Measurements from ENCODE around the gene PYCR2.
"Not testable (repeated sequence)": the region's sequence is repeated elsewhere in the genome, so short reads cannot be mapped to it uniquely, and the experiment has no call there.

Gene PYCR2

DNA sequence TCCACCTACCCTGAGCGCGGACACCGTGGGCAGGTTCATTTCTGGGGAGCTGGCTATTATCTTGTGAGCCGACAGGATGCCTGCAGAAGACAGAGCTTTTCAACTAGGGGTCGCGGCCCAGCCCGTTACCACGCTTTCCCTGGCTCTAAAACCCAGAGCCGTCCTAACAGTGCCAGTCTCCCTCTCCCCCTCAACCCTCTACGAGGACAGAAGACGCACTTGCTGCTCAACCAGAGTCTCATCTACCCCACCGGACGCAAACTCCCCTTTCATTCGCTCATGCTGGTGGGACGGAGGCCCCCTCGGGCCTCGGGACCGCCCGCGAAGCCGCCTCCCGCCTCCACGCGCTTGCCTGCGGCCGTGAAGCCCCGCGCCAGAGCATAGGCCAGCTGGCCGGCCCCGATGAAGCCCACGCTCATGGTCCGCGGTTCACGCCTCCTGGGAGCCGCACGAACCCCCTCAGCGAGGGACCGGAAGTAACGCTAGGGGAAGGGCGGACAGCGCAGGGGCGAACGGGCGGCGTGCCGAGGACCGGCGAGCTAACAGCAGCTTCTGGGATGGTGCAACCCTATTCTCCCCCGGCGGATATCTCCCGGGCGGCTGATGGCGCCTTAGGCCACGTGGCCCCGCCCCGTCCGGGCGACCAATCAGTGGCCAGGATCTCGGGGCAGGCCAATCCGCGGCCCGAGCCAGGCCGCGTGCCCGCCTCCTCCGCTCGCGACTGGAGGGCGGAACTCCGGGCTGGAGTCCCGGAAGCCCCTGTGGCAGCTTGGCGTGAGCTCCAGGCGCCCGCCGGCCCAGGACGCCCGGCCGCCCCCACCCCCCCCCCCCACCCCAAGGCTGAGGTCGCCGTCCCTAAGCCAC, at the start of gene PYCR2:
Gene PYCR2 (minus strand): TSS at position 559 of the 864 bp plus-strand sequence. CDS start 140 bp downstream, at position 419.
- peak within 1 kb of the TSS; percentile 97 for H3K4me3 Mint-ChIP-seq
- ATAC-seq (ENCODE audit: low read depth) (peak; percentile 97), DNase-seq (ENCODE audit: low spot score in 2 of 2) (peak; percentile 88 to 94)
- H3K27ac Mint-ChIP-seq, result peak within 1 kb of the TSS; percentile 95
- H3K4me1 Mint-ChIP-seq, result peaks cover 5% of the 10 kb centered on the region
- H3K27me3 Mint-ChIP-seq, result no peaks in the 10 kb centered on the region
- no peaks in the 10 kb centered on the region for H3K9me3 Mint-ChIP-seq
- H3K36me3 Mint-ChIP-seq, result peaks cover 12% of the 10 kb centered on the region

- Mint-ChIP-seq H3K4me1 (peaks cover 15% of the 10 kb centered on the region), H3K4me3 (no peak overlapping the region), H3K27ac (no peak overlapping the region), H3K36me3 (no peaks in the 10 kb centered on the region), H3K27me3 (peaks cover 3% of the 10 kb centered on the region), H3K9me3 (no peaks in the 10 kb centered on the region)
- DNase-seq (ENCODE audit: low spot score in 2 of 2) (no peak), ATAC-seq (ENCODE audit: low read depth) (no peak)
Measured at GRCh38 chr1:225973158-225973557, 49.1 kb upstream of the PYCR2 start.

- Mint-ChIP-seq H3K4me3 (no peak overlapping the region), H3K4me1 (peaks cover 10% of the 10 kb centered on the region), H3K27me3 (peaks cover 3% of the 10 kb centered on the region), H3K27ac (no peak overlapping the region), H3K36me3 (no peaks in the 10 kb centered on the region), H3K9me3 (no peaks in the 10 kb centered on the region)
- ATAC-seq (ENCODE audit: low read depth) (no peak), DNase-seq (ENCODE audit: low spot score in 2 of 2) (no peak)
Measured at GRCh38 chr1:225972344-225973152, 48.5 kb upstream of the PYCR2 start.

DNA sequence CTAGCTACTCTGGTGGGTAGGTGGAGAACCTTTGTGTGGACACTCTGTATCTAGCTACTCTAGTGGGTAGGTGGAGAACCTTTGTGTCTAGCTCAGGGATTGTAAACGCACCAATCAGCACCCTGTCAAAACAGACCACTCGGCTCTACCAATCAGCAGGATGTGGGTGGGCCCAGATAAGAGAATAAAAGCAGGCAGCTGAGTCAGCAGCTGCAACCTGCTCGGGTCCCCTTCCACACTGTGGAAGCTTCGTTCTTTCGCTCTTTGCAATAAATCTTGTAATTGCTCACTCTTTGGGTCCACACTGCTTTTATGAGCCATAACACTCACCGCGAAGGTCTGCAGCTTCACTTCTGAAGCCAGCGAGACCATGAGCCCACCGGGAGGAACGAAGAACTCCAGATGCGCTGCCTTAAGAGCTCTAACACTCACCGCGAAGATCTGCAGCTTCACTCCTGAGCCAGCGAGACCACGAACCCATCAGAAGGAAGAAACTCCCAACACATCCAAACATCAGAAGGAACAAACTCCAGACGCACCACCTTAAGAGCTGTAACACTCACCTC, 46.6 kb upstream of the PYCR2 start:
- H3K4me1 Mint-ChIP-seq; H3K9me3 Mint-ChIP-seq; ATAC-seq (ENCODE audit: low read depth); H3K4me3 Mint-ChIP-seq; H3K27ac Mint-ChIP-seq; DNase-seq (ENCODE audit: low spot score in 2 of 2); H3K36me3 Mint-ChIP-seq; H3K27me3 Mint-ChIP-seq: not testable (repeated sequence)

GRCh38 chr1:225969751-225970150, 45.7 kb upstream of the PYCR2 start:
- ATAC-seq (ENCODE audit: low read depth); H3K27ac Mint-ChIP-seq; H3K4me1 Mint-ChIP-seq; H3K4me3 Mint-ChIP-seq; H3K9me3 Mint-ChIP-seq; H3K36me3 Mint-ChIP-seq; H3K27me3 Mint-ChIP-seq; DNase-seq (ENCODE audit: low spot score in 2 of 2): not testable (repeated sequence)

DNA sequence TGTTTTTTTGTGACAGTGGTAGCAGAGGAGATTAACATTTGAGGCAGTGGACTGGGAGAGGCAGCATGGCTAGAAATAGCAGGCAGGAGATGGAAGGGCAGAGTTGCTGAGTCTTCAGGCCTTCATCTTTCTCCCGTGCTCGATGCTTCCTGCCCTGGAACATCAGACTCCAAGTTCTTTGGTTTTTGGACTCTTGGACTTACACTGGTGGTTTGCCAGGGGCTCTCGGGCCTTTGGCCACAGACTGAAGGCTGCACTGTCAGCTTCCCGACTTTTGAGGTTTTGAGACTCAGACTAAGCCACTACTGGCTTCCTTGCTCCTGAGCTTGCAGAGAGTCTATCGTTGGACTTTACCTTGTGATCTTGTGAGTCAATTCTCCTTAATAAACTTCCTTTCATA, 41.2 kb upstream of the PYCR2 start:
- Mint-ChIP-seq H3K4me1 (peaks cover 6% of the 10 kb centered on the region), H3K36me3 (no peaks in the 10 kb centered on the region), H3K4me3 (no peak overlapping the region), H3K27ac (no peak overlapping the region), H3K9me3 (no peaks in the 10 kb centered on the region), H3K27me3 (peaks cover 6% of the 10 kb centered on the region)
- no peak for ATAC-seq (ENCODE audit: low read depth)
- DNase-seq (ENCODE audit: low spot score in 2 of 2), result no peak

- no peaks in the 10 kb centered on the region for H3K9me3 Mint-ChIP-seq
- H3K27me3 Mint-ChIP-seq, result peaks cover 7% of the 10 kb centered on the region
- no peak overlapping the region for H3K4me3 Mint-ChIP-seq
- DNase-seq (ENCODE audit: low spot score in 2 of 2), result no peak
- no peak overlapping the region for H3K27ac Mint-ChIP-seq
- no peaks in the 10 kb centered on the region for H3K36me3 Mint-ChIP-seq
- ATAC-seq (ENCODE audit: low read depth), result no peak
- peaks cover 5% of the 10 kb centered on the region for H3K4me1 Mint-ChIP-seq
Measured at GRCh38 chr1:225963735-225964530, 39.9 kb upstream of the PYCR2 start.

- no peak overlapping the region for H3K4me3 Mint-ChIP-seq
- no peak overlapping the region for H3K27ac Mint-ChIP-seq
- no peaks in the 10 kb centered on the region for H3K9me3 Mint-ChIP-seq
- H3K36me3 Mint-ChIP-seq, result no peaks in the 10 kb centered on the region
- DNase-seq (ENCODE audit: low spot score in 2 of 2), result peak; percentile 48 to 69
- ATAC-seq (ENCODE audit: low read depth), result peak; percentile 92
- peaks cover 5% of the 10 kb centered on the region for H3K27me3 Mint-ChIP-seq
- peaks cover 3% of the 10 kb centered on the region for H3K4me1 Mint-ChIP-seq
Measured at GRCh38 chr1:225962440-225962975, 38.5 kb upstream of the PYCR2 start.

DNA sequence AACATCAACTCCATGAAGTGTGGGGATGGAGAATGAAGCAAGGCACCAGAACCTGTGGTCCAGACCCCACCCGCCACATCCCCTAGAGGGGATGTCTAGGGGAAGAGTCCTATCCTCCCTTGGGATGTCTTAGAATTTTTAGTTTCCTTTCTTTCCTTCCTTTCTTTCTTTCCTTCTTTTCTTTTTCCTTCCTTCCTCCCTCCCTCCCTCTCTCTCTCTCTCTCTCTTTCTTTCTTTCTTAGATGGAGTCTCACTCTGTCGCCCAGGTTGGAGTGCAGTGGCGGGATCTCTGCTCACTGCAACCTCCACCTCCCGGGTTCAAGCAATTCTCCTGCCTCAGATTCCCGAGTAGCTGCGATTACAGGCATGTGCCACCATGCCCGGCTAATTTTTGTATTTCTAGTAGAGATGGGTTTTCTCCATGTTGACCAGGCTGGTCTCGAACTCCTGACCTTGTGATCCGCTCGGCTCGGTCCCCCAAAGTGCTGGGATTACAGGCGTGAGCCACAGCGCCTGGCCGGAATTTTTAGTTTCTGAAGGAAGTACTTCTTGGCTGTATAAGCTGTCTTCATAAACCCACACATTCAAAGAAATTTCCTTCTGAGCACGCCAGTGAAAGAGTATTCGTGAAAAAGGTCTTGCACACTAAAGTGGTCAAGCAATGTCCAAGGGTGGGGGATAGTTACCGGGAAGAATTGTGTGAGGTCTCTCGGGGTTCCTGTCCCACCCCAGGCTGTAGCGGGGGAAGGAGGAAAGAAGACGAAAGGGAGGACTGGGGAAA, 37.8 kb upstream of the PYCR2 start:
- Mint-ChIP-seq H3K4me3 (no peak overlapping the region), H3K36me3 (no peaks in the 10 kb centered on the region), H3K9me3 (no peaks in the 10 kb centered on the region), H3K27ac (no peak overlapping the region), H3K27me3 (peaks cover 5% of the 10 kb centered on the region), H3K4me1 (peaks cover 3% of the 10 kb centered on the region)
- no peak for ATAC-seq (ENCODE audit: low read depth)
- DNase-seq (ENCODE audit: low spot score in 2 of 2), result no peak

GRCh38 chr1:225958041-225958440, 34.0 kb upstream of the PYCR2 start:
- Mint-ChIP-seq H3K4me3 (no peak overlapping the region), H3K4me1 (peaks cover 3% of the 10 kb centered on the region), H3K9me3 (no peaks in the 10 kb centered on the region), H3K27ac (no peak overlapping the region), H3K27me3 (peaks cover 16% of the 10 kb centered on the region), H3K36me3 (no peaks in the 10 kb centered on the region)
- ATAC-seq (ENCODE audit: low read depth), result no peak
- DNase-seq (ENCODE audit: low spot score in 2 of 2), result no peak

DNA sequence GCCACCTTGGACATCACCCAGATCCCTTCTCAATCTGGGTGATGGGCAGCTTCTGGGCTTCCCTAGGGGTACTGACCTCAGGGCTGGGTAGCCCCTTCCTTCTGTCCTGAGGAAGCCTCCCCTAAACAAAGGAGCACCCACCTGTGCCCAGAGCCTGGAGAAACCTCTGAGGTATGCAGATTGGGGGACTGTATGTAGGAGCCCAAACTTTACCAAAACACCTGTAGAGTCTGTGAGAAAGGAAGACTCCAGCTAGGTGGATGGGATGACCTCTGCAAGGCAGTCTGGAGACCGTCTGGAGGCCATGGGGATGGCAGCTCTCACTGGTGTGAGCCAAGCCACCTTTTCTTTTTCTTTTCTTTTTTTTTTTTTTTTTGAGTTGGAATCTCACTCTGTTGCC, 30.7 kb upstream of the PYCR2 start:
- Mint-ChIP-seq H3K36me3 (no peaks in the 10 kb centered on the region), H3K27me3 (peaks cover 23% of the 10 kb centered on the region), H3K9me3 (no peaks in the 10 kb centered on the region), H3K4me3 (no peak overlapping the region), H3K4me1 (no peaks in the 10 kb centered on the region), H3K27ac (no peak overlapping the region)
- ATAC-seq (ENCODE audit: low read depth) (no peak), DNase-seq (ENCODE audit: low spot score in 2 of 2) (no peak)

- Mint-ChIP-seq H3K27me3 (peaks cover 25% of the 10 kb centered on the region), H3K9me3 (no peaks in the 10 kb centered on the region), H3K27ac (no peak overlapping the region), H3K36me3 (no peaks in the 10 kb centered on the region), H3K4me1 (no peaks in the 10 kb centered on the region), H3K4me3 (no peak overlapping the region)
- DNase-seq (ENCODE audit: low spot score in 2 of 2) (no peak), ATAC-seq (ENCODE audit: low read depth) (no peak)
Measured at GRCh38 chr1:225953315-225953714, 29.3 kb upstream of the PYCR2 start.
